GM12878 (cell line): ENCODE data around the gene BICRA. TPM values are rescaled to one million over a fixed set of nuclear protein-coding genes. Genes with fewer than 3 reads are reported as not detected.

Experiments used
- ATAC-seq: fragments of 200-7000 bp; cut with Tn5 transposase; 3 replicates; pipeline ENCODE4 v1.9.1; 2020; ENCODE audit warnings: mild to moderate bottlenecking, moderate library complexity
- BruUV-seq: library from RNA; stranded (reverse); fragments of 400-500 nt; replicated peaks from 2 replicates; lab custom pipeline; 2021; lab: Mats Ljungman, UMichigan
- CTCF ChIA-PET: fragments of 300-600 bp; sonication (Branson Sonifier 250); formaldehyde crosslinking; extraction: SDS; loops from one replicate; lab custom pipeline; 2021; ENCODE audit warnings: inconsistent platforms; lab: Yijun Ruan, JAX
- POLR2A ChIA-PET: fragments of 350-600 bp; formaldehyde crosslinking; extraction: SDS; loops from one replicate; lab custom pipeline; 2021; ENCODE audit warnings: inconsistent platforms; lab: Charles Lee
- RAD21 ChIA-PET: fragments of 300-600 bp; sonication (Branson Sonifier 250); formaldehyde crosslinking; loops from one replicate; lab custom pipeline; 2023; ENCODE audit warnings: antibody characterized with exemption; ENCODE audit not compliant: unreplicated experiment; lab: Charles Lee
- SMC1A ChIA-PET: fragments of 300-600 bp; sonication (Branson Sonifier 250); formaldehyde crosslinking; loops from one replicate; lab custom pipeline; 2023; ENCODE audit not compliant: unreplicated experiment, uncharacterized antibody; lab: Charles Lee
- DNase-seq: peaks from one replicate; pipeline ENCODE4 v3.0.0-alpha.2; 2011; ENCODE audit warnings: low read depth, low spot score
- FAIRE-seq: peaks from 3 replicates; lab custom pipeline; 2011; peaks lifted over from hg19 to GRCh38; lab: Jason Lieb, UNC
- H2AFZ ChIP-seq: 2 replicates; pipeline ENCODE4 v1.6.0; 2011; ENCODE audit warnings: low read depth, low read length, control low read depth; ENCODE audit not compliant: control insufficient read depth
- H3K27ac ChIP-seq: 2 replicates; pipeline ENCODE4 v1.5.1; 2011; ENCODE audit warnings: control low read depth; ENCODE audit not compliant: control insufficient read depth, insufficient read depth
- H3K27me3 ChIP-seq, 2 experiments: replicated peaks in 1 of 2; 2 replicates each; pipeline versions ENCODE4 v1.6.0 to v1.6.1; 2011; ENCODE audit warnings: low read length in 1 of 2; ENCODE audit not compliant: control insufficient read depth in 2 of 2, insufficient read depth in 2 of 2
- H3K36me3 ChIP-seq, 2 experiments: 2 replicates each; pipeline ENCODE4 v1.5.1; 2011; ENCODE audit warnings: low read length in 1 of 2; ENCODE audit not compliant: control insufficient read depth in 2 of 2, insufficient read depth in 2 of 2
- H3K4me1 ChIP-seq: 2 replicates; pipeline ENCODE4 v1.6.1; 2011; ENCODE audit warnings: mild to moderate bottlenecking, low read length, moderate library complexity, mixed read lengths; ENCODE audit not compliant: control insufficient read depth, insufficient read depth
- H3K4me2 ChIP-seq: 2 replicates; pipeline ENCODE4 v1.6.0; 2011; ENCODE audit warnings: control low read depth; ENCODE audit not compliant: control insufficient read depth, insufficient read depth
- H3K4me3 ChIP-seq: fragments of 200-600 bp; sonication (generic); 2 replicates; pipeline ENCODE4 v1.5.1; 2016
- H3K79me2 ChIP-seq: 2 replicates; pipeline ENCODE4 v1.6.0; 2011; ENCODE audit warnings: low read length; ENCODE audit not compliant: control insufficient read depth, insufficient read depth
- H3K9ac ChIP-seq: 2 replicates; pipeline ENCODE4 v1.8.0; 2011; ENCODE audit warnings: low read length, control low read depth, mixed read lengths; ENCODE audit not compliant: control insufficient read depth, insufficient read depth
- H3K9me3 ChIP-seq: replicated peaks from 3 replicates; pipeline ENCODE4 v1.5.1; 2011; ENCODE audit warnings: mild to moderate bottlenecking, low read length; ENCODE audit not compliant: control insufficient read depth, insufficient read depth
- H4K20me1 ChIP-seq: 2 replicates; pipeline ENCODE4 v1.6.0; 2011; ENCODE audit not compliant: control insufficient read depth, insufficient read depth
- BCLAF1 ChIP-seq: fragments of 450-650 bp; IDR thresholded peaks from 2 replicates; pipeline ENCODE4 v1.6.1; 2017; ENCODE audit warnings: antibody characterized with exemption, mild to moderate bottlenecking, moderate library complexity
- CHD1 ChIP-seq: IDR thresholded peaks from 2 replicates; pipeline ENCODE4 v1.6.1; 2012; ENCODE audit warnings: low read depth, low read length, improper control_type of control experiment
- CHD2 ChIP-seq: IDR thresholded peaks from 2 replicates; pipeline ENCODE4 v1.6.1; 2011; ENCODE audit warnings: low read depth, low read length, improper control_type of control experiment, borderline replicate concordance
- E4F1 ChIP-seq: fragments of 450-650 bp; IDR thresholded peaks from 2 replicates; pipeline ENCODE4 v1.6.1; 2018; ENCODE audit warnings: borderline replicate concordance, mild to moderate bottlenecking; ENCODE audit not compliant: partially characterized antibody
- HCFC1 ChIP-seq: fragments of 150-350 bp; IDR thresholded peaks from 2 replicates; pipeline ENCODE4 v1.6.1; 2014; ENCODE audit warnings: low read length
- MYB ChIP-seq: fragments of 150-350 bp; IDR thresholded peaks from 2 replicates; pipeline ENCODE4 v1.6.1; 2014; ENCODE audit warnings: mild to moderate bottlenecking, low read depth, low read length, borderline replicate concordance
- NRF1 ChIP-seq: conservative IDR thresholded peaks from 2 replicates; pipeline ENCODE4 v1.6.1; 2011; ENCODE audit warnings: mild to moderate bottlenecking, low read depth, low read length, improper control_type of control experiment
- POLR2AphosphoS5 ChIP-seq: IDR thresholded peaks from 2 replicates; pipeline ENCODE4 v1.6.1; 2011; ENCODE audit warnings: mild to moderate bottlenecking, low read length, inconsistent platforms
- PRDM15 ChIP-seq: fragments of 450-650 bp; formaldehyde crosslinking; IDR thresholded peaks from 2 replicates; pipeline ENCODE4 v1.4.0; 2020; ENCODE audit warnings: mild to moderate bottlenecking, moderate library complexity
- RBBP5 ChIP-seq: fragments of 200-600 bp; sonication (generic); conservative IDR thresholded peaks from 2 replicates; pipeline ENCODE4 v1.6.1; 2016
- RCOR1 ChIP-seq: conservative IDR thresholded peaks from 2 replicates; pipeline ENCODE4 v1.6.1; 2012; ENCODE audit warnings: low read depth, low read length, improper control_type of control experiment
- RELB ChIP-seq: fragments of 450-650 bp; IDR thresholded peaks from 2 replicates; pipeline ENCODE4 v1.6.1; 2017; ENCODE audit warnings: low read depth, mild to moderate bottlenecking, moderate library complexity
- TBL1XR1 ChIP-seq: IDR thresholded peaks from 2 replicates; pipeline ENCODE4 v1.6.1; 2012; ENCODE audit warnings: low read depth, low read length, improper control_type of control experiment
- YBX1 ChIP-seq: fragments of 450-650 bp; IDR thresholded peaks from 2 replicates; pipeline ENCODE4 v1.6.1; 2016; ENCODE audit warnings: antibody characterized with exemption
- ZNF217 ChIP-seq: fragments of 450-650 bp; IDR thresholded peaks from 2 replicates; pipeline ENCODE4 v1.6.1; 2017; ENCODE audit warnings: antibody characterized with exemption, mild to moderate bottlenecking
- WGBS: methylation state at CpG from one replicate; pipeline ENCODE4 v1.1.6; 2016; ENCODE audit warnings: low lambda C conversion rate; ENCODE audit not compliant: insufficient replicate concordance, insufficient coverage; ENCODE audit errors: missing lambda C conversion rate; 5-methylcytosine and 5-hydroxymethylcytosine counted together
- in situ Hi-C: fragments of 300-500 bp; cut with MboI; formaldehyde crosslinking; loops from 9 replicates; pipeline ENCODE4 v1.14.3; 2018; ENCODE audit warnings: mixed read lengths
- intact Hi-C: fragments of 100-400 bp; cut with micrococcal nuclease; formaldehyde crosslinking; loops from one replicate; pipeline ENCODE4 v1.14.2; 2022; ENCODE audit not compliant: unreplicated experiment
- polyA plus RNA-seq, 11 experiments: library from polyadenylated mRNA; depleted of rRNA in 4 of 11; unstranded in 6 of 11; stranded (reverse) in 5 of 11; fragments of >200 nt; fragmentation: Nextera tagmentation in 4 of 11; fragmentation: Illumina TruSeq in 1 of 11; extraction: Ambion mirVana in 4 of 11; extraction: Trizol in 1 of 11; gene quantifications; 1 replicate in 1 of 11; 2 replicates in 10 of 11; pipeline versions ENCODE4 v1.2.1 to v1.2.3, GENCODE V29; 2011 to 2016; ENCODE audit warnings: inconsistent platforms in 2 of 11, missing spikeins in 2 of 11, low read depth in 1 of 11
- total RNA-seq, 4 experiments: library from RNA; depleted of rRNA in 3 of 4; stranded (reverse); fragments of >200 nt in 3 of 4; fragmentation: Illumina TruSeq in 1 of 4; extraction: Trizol in 1 of 4; gene quantifications; 2 replicates each; pipeline versions ENCODE4 v1.2.1 to v1.2.3, GENCODE V29; 2013 to 2021

The BICRA gene
- total and polyA plus RNA-seq, 10 of the 15 experiments (the other 5 are each of a cell fraction or from before 2014, with no cell fraction given), result 0.11 to 15.3 (median 1.3) TPM

- no peaks in the 10 kb centered on the region for H3K79me2 ChIP-seq
- no peak overlapping the region for H3K27ac ChIP-seq
- no peak overlapping the region for H3K4me2 ChIP-seq
- intact Hi-C loops, result no loop called here
- FAIRE-seq, result no peak
- H3K9ac ChIP-seq, result no peak overlapping the region
- H3K9me3 ChIP-seq, result peaks cover 5% of the 10 kb centered on the region; the same call in 2 of the 3 replicates
- no peak for DNase-seq
- 70% methylated on average over 4 of the region's 4 CpGs for WGBS
- ChIA-PET SMC1A (no interaction called here), RAD21 (interaction anchor here (0.6 kb wide), 1 partner anchor 369 kb away, joined by 3 read pairs; no protein-coding TSS in a partner anchor), CTCF (no interaction called here), POLR2A (interaction anchor here (1.2 kb wide), 1 partner anchor 49 kb away, joined by 3 read pairs; no protein-coding TSS in a partner anchor)
- BruUV-seq, result no TSS peak
- H2AFZ ChIP-seq, result no peak overlapping the region
- no peaks in the 10 kb centered on the region for H3K27me3 ChIP-seq
- H4K20me1 ChIP-seq, result no peaks in the 10 kb centered on the region
- H3K4me1 ChIP-seq, result no peaks in the 10 kb centered on the region
- in situ Hi-C loops, result no loop called here
- no peak overlapping the region for H3K4me3 ChIP-seq
- no peaks in the 10 kb centered on the region for H3K36me3 ChIP-seq
- ATAC-seq, result no peak
- TF ChIP-seq E4F1, result no peak
- TF ChIP-seq RELB, result no peak
- TF ChIP-seq PRDM15 (CRISPR knock-in tag), result no peak
- TF ChIP-seq RBBP5, result no peak
- TF ChIP-seq RCOR1, result no peak
- TF ChIP-seq BCLAF1, result no peak
- TF ChIP-seq CHD1, result no peak
- no peak for TF ChIP-seq NRF1
- no peak for TF ChIP-seq MYB
- TF ChIP-seq HCFC1, result no peak
- TF ChIP-seq TBL1XR1, result no peak
- TF ChIP-seq ZNF217, result no peak
- TF ChIP-seq POLR2AphosphoS5, result no peak
- no peak for TF ChIP-seq CHD2
- TF ChIP-seq YBX1, result no peak
These were observed 21.6 kb upstream of the BICRA start for GRCh38 chr19:47587295-47587694.
